ENCODE results near the gene SGPP2.
A peak's percentile ranks its signal among the peaks of the same experiment; 100 is the strongest.

The SGPP2 gene

GRCh38 chr2:222563106-222563718, 138.9 kb downstream of the SGPP2 start:
- DNase-seq (ENCODE audit: insufficient read length, low spot score), result no peak
- TF ChIP-seq PAX5 (IDR thresholded peaks at IDR 0.05; ENCODE audit: insufficient read depth, low read length, severe bottlenecking) (no peak), POLR2AphosphoS5 (IDR thresholded peaks at IDR 0.05; ENCODE audit: low read depth, low read length) (peak; percentile 34; the same call in 1 of the 2 replicates)
- FAIRE-seq, result no peak

- no peak for FAIRE-seq
- no peak for DNase-seq (ENCODE audit: insufficient read length, low spot score)
- TF ChIP-seq POLR2A (IDR thresholded peaks at IDR 0.05; ENCODE audit: low read depth, low read length) (0 out of 2 replicates have a peak, but pooled peaks have one; percentile 18), POU2F2 (IDR thresholded peaks at IDR 0.05; ENCODE audit: low read depth, low read length) (no peak), SPI1 (IDR thresholded peaks at IDR 0.05; ENCODE audit: low read depth, low read length) (no peak), TAF1 (IDR thresholded peaks at IDR 0.05; ENCODE audit: low read depth, low read length) (no peak), POLR2AphosphoS5 (IDR thresholded peaks at IDR 0.05; ENCODE audit: low read depth, low read length) (no peak), PAX5 (IDR thresholded peaks at IDR 0.05; ENCODE audit: insufficient read depth, low read length, severe bottlenecking) (no peak)
These were observed 139.6 kb downstream of the SGPP2 start for GRCh38 chr2:222563936-222564335.

GRCh38 chr2:222566229-222566628, 141.9 kb downstream of the SGPP2 start:
- no peak for FAIRE-seq
- TF ChIP-seq TAF1 (IDR thresholded peaks at IDR 0.05; ENCODE audit: low read depth, low read length) (no peak), SPI1 (IDR thresholded peaks at IDR 0.05; ENCODE audit: low read depth, low read length) (no peak), POLR2A (IDR thresholded peaks at IDR 0.05; ENCODE audit: low read depth, low read length) (no peak), POU2F2 (IDR thresholded peaks at IDR 0.05; ENCODE audit: low read depth, low read length) (no peak), POLR2AphosphoS5 (IDR thresholded peaks at IDR 0.05; ENCODE audit: low read depth, low read length) (no peak), PAX5 (IDR thresholded peaks at IDR 0.05; ENCODE audit: insufficient read depth, low read length, severe bottlenecking) (no peak)
- no peak for DNase-seq (ENCODE audit: insufficient read length, low spot score)

DNA sequence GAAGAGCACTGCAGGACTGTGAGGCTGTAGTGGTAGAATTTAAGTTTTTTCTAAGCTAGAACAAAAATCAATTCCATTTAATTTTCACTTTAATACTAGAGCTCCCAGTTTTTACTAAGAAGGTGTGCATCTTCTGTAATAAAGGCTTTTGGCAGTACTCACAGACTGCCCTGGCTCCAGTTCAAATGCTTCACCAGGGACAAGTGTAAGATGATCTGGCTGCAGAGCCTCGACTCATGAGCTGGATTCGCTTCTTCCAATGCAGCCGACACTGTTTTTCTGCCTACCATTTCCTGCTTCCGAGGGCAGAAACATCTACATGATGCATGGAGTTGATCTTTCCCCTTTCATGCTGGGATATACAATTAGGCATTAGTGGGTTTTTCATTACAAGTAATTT, 144.5 kb downstream of the SGPP2 start:
- no peak for DNase-seq (ENCODE audit: insufficient read length, low spot score)
- no peak for TF ChIP-seq POLR2AphosphoS5 (IDR thresholded peaks at IDR 0.05; ENCODE audit: low read depth, low read length)
- TF ChIP-seq SPI1 (IDR thresholded peaks at IDR 0.05; ENCODE audit: low read depth, low read length), result no peak
- no peak for TF ChIP-seq TAF1 (IDR thresholded peaks at IDR 0.05; ENCODE audit: low read depth, low read length)
- TF ChIP-seq POU2F2 (IDR thresholded peaks at IDR 0.05; ENCODE audit: low read depth, low read length), result no peak
- TF ChIP-seq PAX5 (IDR thresholded peaks at IDR 0.05; ENCODE audit: insufficient read depth, low read length, severe bottlenecking), result no peak
- no peak for TF ChIP-seq POLR2A (IDR thresholded peaks at IDR 0.05; ENCODE audit: low read depth, low read length)
- FAIRE-seq, result peak; percentile 13

DNA sequence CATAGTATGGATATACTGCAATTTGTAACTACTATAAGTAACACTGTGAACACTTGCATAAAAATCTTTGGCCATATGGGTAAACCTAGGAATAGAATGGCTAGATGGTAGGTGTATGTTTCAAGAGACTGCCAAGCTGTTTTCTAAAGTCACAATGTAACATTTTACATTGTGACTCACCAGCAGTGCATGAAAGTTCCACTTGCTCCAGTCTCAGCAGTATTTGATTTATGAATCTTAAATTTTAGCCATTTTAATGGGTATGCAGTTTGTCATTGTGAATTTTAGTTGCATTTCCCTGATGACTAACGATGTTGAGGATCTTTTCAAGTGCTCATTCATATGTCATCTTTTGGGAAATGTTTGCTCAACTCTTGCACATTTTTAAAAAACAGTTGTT, 145.5 kb downstream of the SGPP2 start:
- FAIRE-seq (no peak), DNase-seq (ENCODE audit: insufficient read length, low spot score) (no peak)
- TF ChIP-seq POLR2AphosphoS5 (IDR thresholded peaks at IDR 0.05; ENCODE audit: low read depth, low read length) (no peak), SPI1 (IDR thresholded peaks at IDR 0.05; ENCODE audit: low read depth, low read length) (no peak), TAF1 (IDR thresholded peaks at IDR 0.05; ENCODE audit: low read depth, low read length) (no peak), POLR2A (IDR thresholded peaks at IDR 0.05; ENCODE audit: low read depth, low read length) (no peak), POU2F2 (IDR thresholded peaks at IDR 0.05; ENCODE audit: low read depth, low read length) (no peak), PAX5 (IDR thresholded peaks at IDR 0.05; ENCODE audit: insufficient read depth, low read length, severe bottlenecking) (no peak)

GRCh38 chr2:222572264-222572721, 147.9 kb downstream of the SGPP2 start:
- FAIRE-seq, result no peak
- DNase-seq (ENCODE audit: insufficient read length, low spot score), result no peak
- no peak for TF ChIP-seq SPI1 (IDR thresholded peaks at IDR 0.05; ENCODE audit: low read depth, low read length)
- TF ChIP-seq TAF1 (IDR thresholded peaks at IDR 0.05; ENCODE audit: low read depth, low read length), result no peak
- no peak for TF ChIP-seq POU2F2 (IDR thresholded peaks at IDR 0.05; ENCODE audit: low read depth, low read length)
- no peak for TF ChIP-seq PAX5 (IDR thresholded peaks at IDR 0.05; ENCODE audit: insufficient read depth, low read length, severe bottlenecking)
- TF ChIP-seq POLR2AphosphoS5 (IDR thresholded peaks at IDR 0.05; ENCODE audit: low read depth, low read length), result no peak
- TF ChIP-seq POLR2A (IDR thresholded peaks at IDR 0.05; ENCODE audit: low read depth, low read length), result no peak

GRCh38 chr2:222572751-222573174, 148.4 kb downstream of the SGPP2 start:
- DNase-seq (ENCODE audit: insufficient read length, low spot score) (no peak), FAIRE-seq (no peak)
- no peak for TF ChIP-seq POU2F2 (IDR thresholded peaks at IDR 0.05; ENCODE audit: low read depth, low read length)
- TF ChIP-seq POLR2AphosphoS5 (IDR thresholded peaks at IDR 0.05; ENCODE audit: low read depth, low read length), result no peak
- TF ChIP-seq PAX5 (IDR thresholded peaks at IDR 0.05; ENCODE audit: insufficient read depth, low read length, severe bottlenecking), result no peak
- TF ChIP-seq TAF1 (IDR thresholded peaks at IDR 0.05; ENCODE audit: low read depth, low read length), result no peak
- no peak for TF ChIP-seq SPI1 (IDR thresholded peaks at IDR 0.05; ENCODE audit: low read depth, low read length)
- no peak for TF ChIP-seq POLR2A (IDR thresholded peaks at IDR 0.05; ENCODE audit: low read depth, low read length)

GRCh38 chr2:222575618-222576017, 151.3 kb downstream of the SGPP2 start:
- FAIRE-seq (no peak), DNase-seq (ENCODE audit: insufficient read length, low spot score) (no peak)
- no peak for TF ChIP-seq POU2F2 (IDR thresholded peaks at IDR 0.05; ENCODE audit: low read depth, low read length)
- TF ChIP-seq SPI1 (IDR thresholded peaks at IDR 0.05; ENCODE audit: low read depth, low read length), result no peak
- no peak for TF ChIP-seq PAX5 (IDR thresholded peaks at IDR 0.05; ENCODE audit: insufficient read depth, low read length, severe bottlenecking)
- TF ChIP-seq TAF1 (IDR thresholded peaks at IDR 0.05; ENCODE audit: low read depth, low read length), result no peak
- TF ChIP-seq POLR2AphosphoS5 (IDR thresholded peaks at IDR 0.05; ENCODE audit: low read depth, low read length), result no peak
- no peak for TF ChIP-seq POLR2A (IDR thresholded peaks at IDR 0.05; ENCODE audit: low read depth, low read length)

- no peak for FAIRE-seq
- TF ChIP-seq POLR2A (IDR thresholded peaks at IDR 0.05; ENCODE audit: low read depth, low read length) (no peak), POU2F2 (IDR thresholded peaks at IDR 0.05; ENCODE audit: low read depth, low read length) (no peak), POLR2AphosphoS5 (IDR thresholded peaks at IDR 0.05; ENCODE audit: low read depth, low read length) (no peak), PAX5 (IDR thresholded peaks at IDR 0.05; ENCODE audit: insufficient read depth, low read length, severe bottlenecking) (no peak), SPI1 (IDR thresholded peaks at IDR 0.05; ENCODE audit: low read depth, low read length) (no peak), TAF1 (IDR thresholded peaks at IDR 0.05; ENCODE audit: low read depth, low read length) (no peak)
- no peak for DNase-seq (ENCODE audit: insufficient read length, low spot score)
These were observed 152.1 kb downstream of the SGPP2 start for GRCh38 chr2:222576171-222577081.

Measured in GM12891 (cell line).